Endothelial cell of umbilical vein (primary cell): ENCODE measurements around the gene COQ3. TPM values are rescaled to one million over a fixed set of nuclear protein-coding genes. Genes with fewer than 3 reads are reported as not detected.

ENCODE experiments used
- BruUV-seq: library from RNA; stranded (reverse); fragments of 400-500 nt; replicated peaks from 2 replicates; lab custom pipeline; 2021; lab: Mats Ljungman, UMichigan
- CTCF ChIA-PET: fragments of 300-600, 350-600 bp; sonication (Branson Sonifier 250); formaldehyde crosslinking; loops from one replicate; lab custom pipeline; 2021; ENCODE audit warnings: antibody characterized with exemption, inconsistent platforms; lab: Charles Lee
- POLR2A ChIA-PET: fragments of 300-600, 350-600 bp; sonication (Branson Sonifier 250); formaldehyde crosslinking; loops from one replicate; lab custom pipeline; 2021; ENCODE audit warnings: antibody characterized with exemption, inconsistent platforms; lab: Charles Lee
- DNase-seq: peaks from one replicate; pipeline ENCODE4 v3.0.0-alpha.2; 2011; ENCODE audit warnings: low read depth, low spot score
- FAIRE-seq: peaks from 2 replicates; lab custom pipeline; 2011; peaks lifted over from hg19 to GRCh38; lab: Jason Lieb, UNC
- H2AFZ ChIP-seq: 2 replicates; pipeline ENCODE4 v1.6.0; 2012; ENCODE audit warnings: low read depth, low read length, control low read depth, inconsistent platforms
- H3K27ac ChIP-seq: 2 replicates; pipeline ENCODE4 v1.5.1; 2011; ENCODE audit warnings: low read depth, mild to moderate bottlenecking, control low read depth, low read length, moderate library complexity; ENCODE audit not compliant: insufficient read depth
- H3K27me3 ChIP-seq, 2 experiments: 2 replicates each; pipeline versions ENCODE4 v1.6.0 to v1.6.1; 2011; ENCODE audit warnings: low read length in 2 of 2, mixed read lengths in 1 of 2; ENCODE audit not compliant: control insufficient read depth in 2 of 2, insufficient read depth in 2 of 2
- H3K36me3 ChIP-seq, 2 experiments: 2 replicates in 1 of 2; 3 replicates in 1 of 2; pipeline ENCODE4 v1.5.1; 2011; ENCODE audit warnings: low read length in 2 of 2, mild to moderate bottlenecking in 1 of 2, moderate library complexity in 1 of 2; ENCODE audit not compliant: control insufficient read depth in 2 of 2, insufficient read depth in 2 of 2; ENCODE audit errors: extremely low read depth in 1 of 2
- H3K4me1 ChIP-seq: 3 replicates; pipeline ENCODE4 v1.5.1; 2011; ENCODE audit warnings: mild to moderate bottlenecking, low read length; ENCODE audit not compliant: control insufficient read depth, insufficient read depth; ENCODE audit errors: extremely low read depth
- H3K4me2 ChIP-seq: 2 replicates; pipeline ENCODE4 v1.6.1; 2011; ENCODE audit warnings: low read length, control low read depth, mixed read lengths; ENCODE audit not compliant: insufficient read depth
- H3K4me3 ChIP-seq, 3 experiments: fragments of 200-600 bp in 1 of 3; sonication (generic), shearing (Covaris generic) in 1 of 3; replicated peaks in 1 of 3; 2 replicates each; pipeline ENCODE4 v1.5.1; 2011 to 2016; ENCODE audit warnings: control low read depth in 3 of 3, low read length in 3 of 3, mild to moderate bottlenecking in 2 of 3, inconsistent platforms in 1 of 3, low read depth in 1 of 3, moderate library complexity in 1 of 3; ENCODE audit not compliant: insufficient read depth in 1 of 3
- H3K79me2 ChIP-seq: 2 replicates; pipeline ENCODE4 v1.6.0; 2012; ENCODE audit warnings: low read length, inconsistent platforms; ENCODE audit not compliant: control insufficient read depth, insufficient read depth
- H3K9ac ChIP-seq: replicated peaks from 2 replicates; pipeline ENCODE3; 2011; ENCODE audit warnings: low read length, control low read depth; ENCODE audit not compliant: insufficient read depth; ENCODE audit errors: extremely low read depth
- H3K9me1 ChIP-seq: replicated peaks from 3 replicates; pipeline ENCODE4 v1.6.0; 2011; ENCODE audit warnings: mild to moderate bottlenecking, low read length; ENCODE audit not compliant: control insufficient read depth, insufficient read depth; ENCODE audit errors: extremely low read depth
- H3K9me3 ChIP-seq: replicated peaks from 2 replicates; pipeline ENCODE4 v1.5.1; 2012; ENCODE audit warnings: low read length, inconsistent platforms; ENCODE audit not compliant: control insufficient read depth, insufficient read depth
- H4K20me1 ChIP-seq: replicated peaks from 2 replicates; pipeline ENCODE3; 2011; ENCODE audit warnings: mild to moderate bottlenecking, low read length; ENCODE audit not compliant: control insufficient read depth, insufficient read depth; ENCODE audit errors: extremely low read depth
- EZH2 ChIP-seq: IDR thresholded peaks from 2 replicates; pipeline ENCODE4 v1.6.1; 2012; ENCODE audit warnings: borderline replicate concordance, low read depth, mild to moderate bottlenecking, moderate library complexity, low read length, inconsistent platforms; ENCODE audit not compliant: severe bottlenecking
- dilution Hi-C: fragments of 300-500 bp; cut with MboI; formaldehyde crosslinking; loops from one replicate; pipeline ENCODE4 v1.15.0; 2019; ENCODE audit warnings: low sequenced_read_pairs; ENCODE audit not compliant: extremely low pct_ligation_motif_present
- intact Hi-C: fragments of 100-400 bp; cut with micrococcal nuclease; formaldehyde crosslinking; loops from one replicate; pipeline ENCODE4 v1.10.0; 2022
- polyA plus RNA-seq, 4 experiments: library from polyadenylated mRNA; depleted of rRNA in 3 of 4; stranded (reverse) in 3 of 4; unstranded in 1 of 4; fragments of >200 nt; gene quantifications; 2 replicates each; pipeline versions ENCODE4 v1.2.1 to v1.2.3, GENCODE V29; 2011 to 2012; ENCODE audit warnings: missing spikeins in 1 of 4
- total RNA-seq: library from RNA; stranded (reverse); gene quantifications from 2 replicates; pipeline ENCODE4 v1.2.3, GENCODE V29; 2021

COQ3 gene
- total and polyA plus RNA-seq, 2 donors (not counting 3 experiments of a cell fraction or from before 2014, with no cell fraction given), result 4.0 to 7.5 TPM

DNA sequence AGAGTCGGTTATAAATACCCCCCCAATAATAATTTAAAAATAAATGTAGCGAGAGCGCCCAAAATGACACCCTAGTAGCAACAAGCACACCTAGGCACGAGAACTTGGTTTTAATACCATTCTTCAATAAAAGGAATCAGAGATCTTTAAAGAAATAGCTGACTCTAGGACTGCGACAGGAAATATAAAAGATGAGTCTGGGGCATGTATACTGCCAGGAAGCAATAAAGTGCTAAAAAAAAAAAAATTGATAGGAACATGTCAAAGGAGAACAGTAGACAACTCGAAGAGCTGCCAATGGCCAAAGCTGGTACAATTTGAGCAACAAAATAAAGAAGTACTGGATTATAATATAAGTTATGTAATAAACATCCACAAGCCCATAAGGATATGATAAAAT, 28.9 kb upstream of the COQ3 start:
- no peak overlapping the region for H3K9ac ChIP-seq
- no peak overlapping the region for H3K4me3 ChIP-seq
- peaks cover 26% of the 10 kb centered on the region for H3K4me1 ChIP-seq
- H2AFZ ChIP-seq, result no peak overlapping the region
- ChIA-PET CTCF (interaction anchor here (2.2 kb wide), 1 partner anchor 30 kb away, joined by 10 read pairs; the partner anchor contains the start of gene COQ3), POLR2A (no interaction called here)
- no TSS peak for BruUV-seq
- dilution Hi-C loops (no loop called here), intact Hi-C loops (no loop called here)
- H3K9me3 ChIP-seq, result no peaks in the 10 kb centered on the region
- FAIRE-seq (no peak), DNase-seq (no peak)
- H3K36me3 ChIP-seq, result no peaks in the 10 kb centered on the region
- peak overlapping the region; percentile 26 for H3K4me2 ChIP-seq
- H3K9me1 ChIP-seq, result no peaks in the 10 kb centered on the region
- H3K27ac ChIP-seq, result no peak overlapping the region
- peaks cover 89% of the 10 kb centered on the region for H3K79me2 ChIP-seq
- no peaks in the 10 kb centered on the region for H3K27me3 ChIP-seq
- H4K20me1 ChIP-seq, result peaks cover 8% of the 10 kb centered on the region
- TF ChIP-seq EZH2, result no peak

DNA sequence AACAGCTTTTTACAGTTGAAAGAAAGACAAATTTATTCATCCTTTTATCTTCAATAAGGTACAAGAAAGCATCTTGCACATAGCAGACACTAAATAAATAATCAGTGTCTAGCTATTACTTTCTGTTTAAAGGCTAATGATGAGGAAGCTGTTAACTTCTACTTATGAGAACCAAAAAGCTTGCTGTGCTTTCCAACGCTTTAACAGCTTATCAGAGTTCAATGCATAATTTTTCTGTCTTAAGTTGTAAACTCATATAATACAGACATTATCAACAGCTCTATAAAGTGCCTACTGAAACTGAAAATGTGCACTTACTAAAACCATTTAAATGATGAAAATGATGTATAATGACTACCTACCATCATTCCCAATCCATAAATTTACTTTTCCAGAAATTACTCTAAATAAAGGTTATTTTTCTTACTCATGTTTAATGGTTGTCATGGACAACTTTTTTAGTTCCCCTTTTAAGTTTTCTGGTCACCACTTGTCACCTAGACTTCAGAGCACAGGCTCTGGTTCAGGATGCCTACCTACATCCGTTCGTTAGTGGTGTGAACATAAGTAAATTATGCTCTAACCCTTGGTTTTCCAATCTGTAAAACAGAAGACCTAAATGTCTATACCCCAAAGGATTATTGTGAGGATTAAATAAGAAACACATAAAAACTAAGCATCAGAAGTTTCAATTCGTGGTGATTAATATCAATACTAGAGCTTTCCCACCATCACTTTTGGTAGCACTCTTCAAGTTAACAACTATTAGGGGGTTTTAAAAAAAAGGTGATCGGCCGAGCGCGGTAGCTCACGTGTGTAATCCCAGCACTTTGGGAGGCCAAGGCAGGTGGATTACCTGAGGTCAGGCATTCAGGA, 23.1 kb upstream of the COQ3 start:
- ChIA-PET CTCF (interaction anchor here (0.8 to 1.6 kb wide), 5 partner anchors 8 to 87 kb away, joined by 3 to 4 read pairs (median 3); no protein-coding TSS in a partner anchor), POLR2A (interaction anchor here (0.6 kb wide), 1 partner anchor 107 kb away, joined by 5 read pairs; no protein-coding TSS in a partner anchor)
- peaks cover 16% of the 10 kb centered on the region for H4K20me1 ChIP-seq
- dilution Hi-C loops, result no loop called here
- DNase-seq (no peak), FAIRE-seq (no peak)
- no peak overlapping the region for H3K4me3 ChIP-seq
- no peaks in the 10 kb centered on the region for H3K27me3 ChIP-seq
- H2AFZ ChIP-seq, result no peak overlapping the region
- no peaks in the 10 kb centered on the region for H3K9me1 ChIP-seq
- no TSS peak for BruUV-seq
- no peak overlapping the region for H3K4me2 ChIP-seq
- H3K4me1 ChIP-seq, result no peaks in the 10 kb centered on the region
- TF ChIP-seq EZH2, result no peak
- intact Hi-C loops, result no loop called here
- peaks cover 0 to 3% of the 10 kb centered on the region in 2 experiments for H3K36me3 ChIP-seq
- H3K9me3 ChIP-seq, result no peaks in the 10 kb centered on the region
- H3K9ac ChIP-seq, result no peak overlapping the region
- H3K79me2 ChIP-seq, result peaks cover 96% of the 10 kb centered on the region
- no peak overlapping the region for H3K27ac ChIP-seq
